Neural cell (in vitro differentiated cells): ENCODE results near the gene FLT1. TPM values are rescaled to one million over a fixed set of nuclear protein-coding genes. Genes with fewer than 3 reads are reported as not detected.

ENCODE experiments used
- H2AFZ ChIP-seq: fragments of 200-600, 300-800 bp; sonication (generic), shearing (Covaris generic); 2 replicates; pipeline ENCODE4 v1.6.0; 2014; ENCODE audit warnings: low read depth, mild to moderate bottlenecking, antibody characterized with exemption, low read length, moderate library complexity
- H3F3A ChIP-seq: fragments of 200-600 bp; shearing (Covaris generic); 2 replicates; pipeline ENCODE4 v1.6.1; 2016; ENCODE audit warnings: mild to moderate bottlenecking, moderate library complexity, mixed read lengths, antibody characterized with exemption, low read length; ENCODE audit not compliant: insufficient read depth, poor library complexity, severe bottlenecking
- H3K27ac ChIP-seq: fragments of 200-600, 300-800 bp; sonication (generic), shearing (Covaris generic); 2 replicates; pipeline ENCODE4 v1.5.1; 2014; ENCODE audit warnings: mild to moderate bottlenecking, low read length, moderate library complexity
- H3K27me3 ChIP-seq: fragments of 300-800, 200-600 bp; sonication (generic), shearing (Covaris generic); 2 replicates; pipeline ENCODE4 v1.6.0; 2014; ENCODE audit warnings: mild to moderate bottlenecking, low read depth, low read length, moderate library complexity; ENCODE audit not compliant: insufficient read depth
- H3K36me3 ChIP-seq: fragments of 300-800, 200-600 bp; sonication (generic), shearing (Covaris generic); 2 replicates; pipeline ENCODE4 v1.5.1; 2014; ENCODE audit warnings: mild to moderate bottlenecking, antibody characterized with exemption, low read length, moderate library complexity; ENCODE audit not compliant: insufficient read depth
- H3K4me2 ChIP-seq: fragments of 300-800, 200-600 bp; sonication (generic), shearing (Covaris generic); 2 replicates; pipeline ENCODE4 v1.6.0; 2014; ENCODE audit warnings: mild to moderate bottlenecking, low read length
- H3K4me3 ChIP-seq: fragments of 300-800, 200-600 bp; sonication (generic), shearing (Covaris generic); 2 replicates; pipeline ENCODE4 v1.5.1; 2014; ENCODE audit warnings: mild to moderate bottlenecking, low read length, moderate library complexity
- H3K79me2 ChIP-seq: fragments of 200-600 bp; shearing (Covaris generic); replicated peaks from 2 replicates; pipeline ENCODE4 v1.6.0; 2014; ENCODE audit warnings: mild to moderate bottlenecking, low read length, moderate library complexity; ENCODE audit not compliant: insufficient read depth
- H3K9ac ChIP-seq: fragments of 300-800, 200-600 bp; sonication (generic), shearing (Covaris generic); 2 replicates; pipeline ENCODE4 v1.6.1; 2016; ENCODE audit warnings: mild to moderate bottlenecking, low read length, mixed read lengths
- H3K9me2 ChIP-seq: fragments of 200-600 bp; shearing (Covaris generic); 2 replicates; pipeline ENCODE4 v1.6.1; 2016; ENCODE audit warnings: mild to moderate bottlenecking, low read length, mixed read lengths; ENCODE audit not compliant: insufficient read depth
- H3K9me3 ChIP-seq: fragments of 200-600, 300-800 bp; sonication (generic), shearing (Covaris generic); 2 replicates; pipeline ENCODE4 v1.6.1; 2016; ENCODE audit warnings: mild to moderate bottlenecking, mixed run types, low read length, moderate library complexity, mixed read lengths
- H4K20me1 ChIP-seq: fragments of 200-600 bp; shearing (Covaris generic); 2 replicates; pipeline ENCODE4 v1.6.1; 2016; ENCODE audit warnings: mild to moderate bottlenecking, mixed run types; ENCODE audit not compliant: insufficient read depth
- CTCF ChIP-seq: fragments of 450-650 bp; IDR thresholded peaks from 2 replicates; pipeline ENCODE4 v1.5.1; 2014; ENCODE audit warnings: antibody characterized with exemption, mild to moderate bottlenecking, moderate library complexity; ENCODE audit not compliant: poor library complexity, severe bottlenecking
- EP300 ChIP-seq: fragments of 450-650 bp; conservative IDR thresholded peaks from 2 replicates; pipeline ENCODE4 v1.6.1; 2014; ENCODE audit warnings: antibody characterized with exemption, mild to moderate bottlenecking, moderate library complexity; ENCODE audit not compliant: poor library complexity, severe bottlenecking
- EZH2 ChIP-seq: fragments of 200-600, 300-800 bp; shearing (Covaris generic), sonication (generic); IDR thresholded peaks from 2 replicates; pipeline ENCODE4 v1.6.1; 2014; ENCODE audit warnings: antibody characterized with exemption, low read length, borderline replicate concordance, mild to moderate bottlenecking; ENCODE audit not compliant: insufficient read depth, poor library complexity, severe bottlenecking
- MXI1 ChIP-seq: fragments of 450-650 bp; conservative IDR thresholded peaks from 2 replicates; pipeline ENCODE4 v1.6.1; 2014; ENCODE audit warnings: antibody characterized with exemption, mild to moderate bottlenecking; ENCODE audit not compliant: poor library complexity, severe bottlenecking
- POLR2AphosphoS5 ChIP-seq: IDR thresholded peaks from 2 replicates; pipeline ENCODE4 v1.6.1; 2012
- RAD21 ChIP-seq: fragments of 450-650 bp; conservative IDR thresholded peaks from 2 replicates; pipeline ENCODE4 v1.6.1; 2014; ENCODE audit warnings: antibody characterized with exemption, mild to moderate bottlenecking, moderate library complexity
- SMC3 ChIP-seq: fragments of 450-650 bp; conservative IDR thresholded peaks from 2 replicates; pipeline ENCODE4 v1.6.1; 2014; ENCODE audit warnings: antibody characterized with exemption, mild to moderate bottlenecking, moderate library complexity; ENCODE audit not compliant: poor library complexity
- TAF1 ChIP-seq: IDR thresholded peaks from 2 replicates; pipeline ENCODE4 v1.6.1; 2012; ENCODE audit warnings: low read depth
- polyA plus RNA-seq: library from polyadenylated mRNA; depleted of rRNA; stranded (reverse); fragments of >200 nt; gene quantifications from 2 replicates; pipeline ENCODE4 v1.2.3, GENCODE V29; 2014
- TF ChIP-seq, protein P1 (sequence below): IDR thresholded peaks from 2 replicates; pipeline ENCODE4 v1.6.1; 2012; ENCODE audit warnings: borderline replicate concordance

FLT1 gene
- polyA plus RNA-seq, 1 donor from 2014 or later: not detected

- no peaks in the 10 kb centered on the region for H3F3A ChIP-seq
- H3K9me2 ChIP-seq: no peaks in the 10 kb centered on the region
- H3K9ac ChIP-seq: no peak overlapping the region
- H3K79me2 ChIP-seq: no peaks in the 10 kb centered on the region
- no peak overlapping the region for H3K4me3 ChIP-seq
- no peaks in the 10 kb centered on the region for H4K20me1 ChIP-seq
- no peak overlapping the region for H3K4me2 ChIP-seq
- no peak overlapping the region for H2AFZ ChIP-seq
- no peaks in the 10 kb centered on the region for H3K27me3 ChIP-seq
- no peak for TF ChIP-seq EZH2
- TF ChIP-seq MXI1: no peak
- no peak for TF ChIP-seq EP300
- TF ChIP-seq, protein P1, sequence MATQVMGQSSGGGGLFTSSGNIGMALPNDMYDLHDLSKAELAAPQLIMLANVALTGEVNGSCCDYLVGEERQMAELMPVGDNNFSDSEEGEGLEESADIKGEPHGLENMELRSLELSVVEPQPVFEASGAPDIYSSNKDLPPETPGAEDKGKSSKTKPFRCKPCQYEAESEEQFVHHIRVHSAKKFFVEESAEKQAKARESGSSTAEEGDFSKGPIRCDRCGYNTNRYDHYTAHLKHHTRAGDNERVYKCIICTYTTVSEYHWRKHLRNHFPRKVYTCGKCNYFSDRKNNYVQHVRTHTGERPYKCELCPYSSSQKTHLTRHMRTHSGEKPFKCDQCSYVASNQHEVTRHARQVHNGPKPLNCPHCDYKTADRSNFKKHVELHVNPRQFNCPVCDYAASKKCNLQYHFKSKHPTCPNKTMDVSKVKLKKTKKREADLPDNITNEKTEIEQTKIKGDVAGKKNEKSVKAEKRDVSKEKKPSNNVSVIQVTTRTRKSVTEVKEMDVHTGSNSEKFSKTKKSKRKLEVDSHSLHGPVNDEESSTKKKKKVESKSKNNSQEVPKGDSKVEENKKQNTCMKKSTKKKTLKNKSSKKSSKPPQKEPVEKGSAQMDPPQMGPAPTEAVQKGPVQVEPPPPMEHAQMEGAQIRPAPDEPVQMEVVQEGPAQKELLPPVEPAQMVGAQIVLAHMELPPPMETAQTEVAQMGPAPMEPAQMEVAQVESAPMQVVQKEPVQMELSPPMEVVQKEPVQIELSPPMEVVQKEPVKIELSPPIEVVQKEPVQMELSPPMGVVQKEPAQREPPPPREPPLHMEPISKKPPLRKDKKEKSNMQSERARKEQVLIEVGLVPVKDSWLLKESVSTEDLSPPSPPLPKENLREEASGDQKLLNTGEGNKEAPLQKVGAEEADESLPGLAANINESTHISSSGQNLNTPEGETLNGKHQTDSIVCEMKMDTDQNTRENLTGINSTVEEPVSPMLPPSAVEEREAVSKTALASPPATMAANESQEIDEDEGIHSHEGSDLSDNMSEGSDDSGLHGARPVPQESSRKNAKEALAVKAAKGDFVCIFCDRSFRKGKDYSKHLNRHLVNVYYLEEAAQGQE: no peak
- no peak for TF ChIP-seq CTCF
- TF ChIP-seq POLR2AphosphoS5: no peak
- H3K36me3 ChIP-seq: no peaks in the 10 kb centered on the region
- H3K9me3 ChIP-seq: no peaks in the 10 kb centered on the region
- no peak overlapping the region for H3K27ac ChIP-seq
Observed at GRCh38 chr13:28522871-28523270, 27.9 kb upstream of the FLT1 start.

- Histone ChIP-seq H3K4me2 (no peak overlapping the region), H3K79me2 (no peaks in the 10 kb centered on the region), H4K20me1 (no peaks in the 10 kb centered on the region), H3K9ac (no peak overlapping the region), H3K27ac (no peak overlapping the region), H3K9me3 (no peaks in the 10 kb centered on the region), H3K27me3 (no peaks in the 10 kb centered on the region), H3K9me2 (no peaks in the 10 kb centered on the region), H3F3A (no peaks in the 10 kb centered on the region), H3K4me3 (no peak overlapping the region), H2AFZ (no peak overlapping the region), H3K36me3 (no peaks in the 10 kb centered on the region)
- TF ChIP-seq, protein P1: no peak
- TF ChIP-seq TAF1: no peak
- no peak for TF ChIP-seq RAD21
- no peak for TF ChIP-seq POLR2AphosphoS5
- TF ChIP-seq SMC3: no peak
- TF ChIP-seq CTCF: no peak
- no peak for TF ChIP-seq EZH2
- no peak for TF ChIP-seq MXI1
Observed at GRCh38 chr13:28513745-28514144, 18.8 kb upstream of the FLT1 start.
